ENCODE measurements around the gene PTMA.
"Not testable (repeated sequence)": the region's sequence is repeated elsewhere in the genome, so short reads cannot be mapped to it uniquely, and the experiment has no call there.

The PTMA gene

DNA sequence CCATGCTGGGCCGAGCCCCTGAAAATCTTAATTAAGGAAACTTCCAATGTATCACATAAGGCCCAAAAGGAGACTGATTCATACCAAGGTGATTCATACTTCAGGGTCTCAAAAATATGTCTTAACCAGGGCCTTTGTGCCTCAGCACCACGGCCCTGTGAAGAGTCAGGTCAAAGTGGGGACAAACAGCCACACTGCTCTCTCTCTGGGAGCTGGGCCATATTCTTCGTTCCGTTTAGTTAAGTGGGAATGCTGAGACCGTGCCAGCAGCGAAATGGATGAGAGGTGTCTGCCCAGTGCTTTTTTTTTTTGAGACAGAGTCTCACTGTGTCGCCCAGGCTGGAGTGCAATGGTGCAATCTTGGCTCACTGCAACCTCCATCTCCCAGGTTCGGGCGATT lies 9.3 kb upstream of the PTMA start:
- no peak for ATAC-seq

DNA sequence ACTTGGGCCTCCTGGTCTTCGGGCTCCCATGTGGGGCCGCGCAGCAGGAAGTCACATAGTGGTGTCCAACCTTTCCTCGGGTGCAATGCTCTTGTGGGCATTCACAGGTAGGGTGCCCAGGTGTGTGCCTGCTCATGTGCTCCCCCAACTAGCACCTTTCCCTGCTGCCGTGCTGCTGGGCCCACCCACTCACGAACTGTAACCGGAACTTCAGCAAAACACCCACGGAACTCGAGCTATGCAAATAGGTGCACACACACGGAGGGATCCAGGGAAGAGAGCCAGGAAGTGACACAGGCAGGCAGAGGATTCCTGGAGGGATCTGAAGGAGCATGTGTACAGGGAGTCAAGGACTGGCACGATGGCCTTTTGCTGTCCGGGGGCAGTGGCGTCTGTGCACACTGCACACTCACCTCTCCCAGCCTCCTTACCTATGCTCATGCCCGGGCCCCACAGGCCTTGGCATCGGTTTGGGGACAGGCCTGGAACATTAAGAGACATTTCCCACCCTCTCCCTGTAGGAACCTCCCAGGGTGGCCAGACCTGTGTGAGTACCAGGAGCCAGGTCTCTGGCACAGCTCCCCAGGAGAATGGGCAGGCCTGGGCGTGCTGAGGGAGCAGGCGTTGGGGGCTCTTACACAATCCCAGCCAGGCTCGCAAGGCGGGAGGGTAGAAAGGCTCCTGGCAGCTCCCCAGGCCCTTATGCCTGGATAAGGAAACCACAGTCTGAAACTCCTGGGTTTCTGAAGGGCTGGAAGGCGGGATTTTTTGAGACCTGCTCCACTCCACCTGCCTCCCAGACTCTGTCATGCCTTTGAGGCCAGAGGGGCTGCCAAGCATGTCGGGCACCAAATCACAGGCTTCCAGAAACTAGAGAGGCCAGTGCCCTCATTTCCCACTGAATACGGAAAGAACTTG lies 6.6 kb upstream of the PTMA start:
- ATAC-seq = no peak

DNA sequence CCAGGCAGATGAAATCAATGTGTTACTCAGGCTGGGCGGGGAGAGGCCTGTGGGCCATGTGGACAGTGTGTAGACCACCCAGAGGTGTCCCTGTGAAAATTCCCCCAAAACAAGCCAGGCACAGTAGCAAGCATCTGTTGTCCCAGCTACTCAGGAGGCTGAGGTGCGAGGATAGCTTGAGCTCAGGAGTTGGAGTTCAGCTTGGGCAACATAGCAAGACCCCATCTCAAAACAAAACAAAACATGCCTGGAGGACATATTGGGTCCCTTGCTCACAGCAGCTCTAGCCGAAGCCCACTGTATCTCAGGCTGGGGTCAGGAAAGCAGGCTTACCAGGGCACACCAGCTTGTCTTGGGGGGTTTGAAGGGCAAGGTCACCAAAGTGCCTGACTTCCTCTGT lies 4.3 kb upstream of the PTMA start:
- ATAC-seq = no peak

DNA sequence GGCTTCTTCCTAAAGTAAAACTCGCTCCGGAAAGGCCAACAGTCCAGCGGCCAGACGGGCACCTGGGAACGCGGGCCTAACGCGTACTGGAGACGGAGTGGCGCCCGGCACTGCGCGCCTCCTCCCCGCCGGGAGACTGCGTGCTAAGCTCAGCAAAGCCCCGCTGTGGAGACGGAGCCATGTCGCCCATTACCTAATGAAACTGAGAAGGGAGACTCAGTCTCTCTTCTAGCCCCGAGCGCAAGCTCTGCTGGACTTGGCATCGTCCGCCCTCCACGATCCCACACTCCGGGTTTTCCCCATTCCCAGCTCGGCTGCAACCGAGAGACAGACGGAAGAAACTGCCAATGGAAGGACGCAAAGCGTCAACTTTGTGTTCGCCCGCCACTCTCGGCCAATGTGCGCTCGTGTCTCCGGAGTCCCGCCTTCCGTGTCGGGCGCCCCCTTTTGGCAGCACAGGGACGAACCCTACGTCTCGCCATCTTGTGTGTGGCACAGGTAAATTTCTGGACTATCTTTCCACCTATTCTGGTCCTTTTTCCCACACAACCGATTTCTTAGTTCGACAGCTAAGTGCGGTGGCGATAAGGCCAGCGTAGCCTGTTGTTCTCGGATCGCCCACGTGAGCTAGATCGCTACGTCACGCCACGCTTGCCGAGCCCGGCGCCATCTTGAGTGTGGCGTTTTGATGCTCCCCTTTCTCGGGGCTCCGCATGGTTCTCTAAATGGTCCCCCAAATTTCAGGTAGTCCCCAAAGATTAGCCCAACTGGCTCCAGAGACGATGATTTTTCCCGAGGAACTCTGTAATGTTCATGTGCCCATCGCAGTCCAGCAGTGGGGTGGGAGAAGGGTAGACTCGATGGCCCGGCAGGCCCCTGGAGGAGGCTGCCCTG lies 1.3 kb upstream of the PTMA start:
- ATAC-seq = peak; percentile 44 to 47

DNA sequence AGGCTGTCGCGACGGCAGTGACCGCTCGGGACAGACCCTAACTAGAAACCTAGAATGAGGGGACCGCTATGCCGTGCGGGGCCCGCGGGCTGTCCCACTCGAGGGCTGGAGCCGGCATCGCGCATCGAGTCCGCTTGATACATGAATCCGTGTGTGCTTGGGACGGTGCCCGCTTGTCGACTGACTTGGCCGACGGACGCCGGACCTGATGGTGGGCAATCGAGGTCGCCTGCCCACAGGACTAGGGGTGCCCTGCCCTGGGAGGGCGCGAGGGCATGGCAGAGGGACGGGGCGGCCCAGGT lies 749 bp upstream of the PTMA start:
- ATAC-seq = peak in 1 of 2 donors; percentile 2

DNA sequence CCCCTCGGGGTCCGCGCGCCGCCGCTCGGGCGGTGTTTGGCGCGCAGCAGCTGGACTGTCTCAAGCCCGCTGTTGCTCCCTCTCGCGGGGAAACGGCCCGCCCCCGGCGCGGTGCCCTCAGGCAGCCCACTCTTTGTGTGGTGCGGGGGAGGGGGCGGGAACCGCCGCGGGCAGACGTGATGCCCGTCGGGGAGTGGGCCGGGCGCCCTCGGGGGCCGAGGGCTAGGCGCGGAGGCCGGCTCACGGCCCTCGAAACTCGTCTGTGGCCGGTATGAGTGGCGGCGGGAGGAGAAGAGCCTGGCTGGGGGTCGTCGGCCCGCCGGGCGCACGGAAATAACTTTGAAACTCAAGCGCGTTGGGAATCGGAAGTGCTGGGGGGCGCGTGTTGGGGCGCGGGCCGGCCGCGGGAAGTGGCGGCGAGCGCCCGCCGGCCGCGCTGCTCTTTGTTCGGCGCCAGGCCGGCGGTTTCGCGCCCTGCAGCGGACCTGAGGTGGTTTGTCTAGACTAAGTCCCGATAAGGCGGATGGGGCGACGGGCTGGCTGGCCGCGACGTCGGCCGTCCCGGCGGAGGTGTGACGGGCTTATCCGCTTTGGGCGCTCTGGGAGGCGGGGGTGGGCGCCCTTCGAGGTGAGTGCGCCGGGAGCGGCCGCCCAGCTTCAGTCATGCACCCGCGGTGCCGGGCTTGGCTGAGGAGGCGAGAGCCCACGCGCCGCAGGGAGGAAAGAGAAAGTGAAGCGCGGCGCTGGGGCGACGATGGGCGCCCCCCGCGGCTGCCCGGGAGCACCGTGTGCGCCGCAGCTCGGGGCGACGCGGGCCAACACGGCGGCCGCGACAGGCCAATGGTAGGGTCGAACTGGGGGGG lies 679 bp downstream of the PTMA start:
- no peak for ATAC-seq

DNA sequence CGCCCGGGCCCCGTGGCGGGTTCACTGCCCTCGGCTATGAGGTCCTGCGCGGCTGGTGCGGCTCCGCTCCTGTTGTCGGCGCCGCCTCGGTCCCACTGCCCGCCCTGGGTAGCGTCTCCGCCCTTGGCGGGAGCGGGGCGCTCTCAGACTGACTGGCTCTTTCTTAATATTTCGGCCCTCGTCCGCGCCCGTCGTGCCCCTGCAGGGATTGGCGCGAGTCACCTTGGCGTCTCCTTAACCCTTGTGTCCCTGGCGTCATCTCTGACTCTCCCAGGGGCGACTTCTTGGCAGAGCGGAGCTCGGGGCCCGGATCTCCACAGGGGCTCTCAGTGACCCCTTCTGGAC lies 1.3 kb downstream of the PTMA start:
- ATAC-seq = no peak

DNA sequence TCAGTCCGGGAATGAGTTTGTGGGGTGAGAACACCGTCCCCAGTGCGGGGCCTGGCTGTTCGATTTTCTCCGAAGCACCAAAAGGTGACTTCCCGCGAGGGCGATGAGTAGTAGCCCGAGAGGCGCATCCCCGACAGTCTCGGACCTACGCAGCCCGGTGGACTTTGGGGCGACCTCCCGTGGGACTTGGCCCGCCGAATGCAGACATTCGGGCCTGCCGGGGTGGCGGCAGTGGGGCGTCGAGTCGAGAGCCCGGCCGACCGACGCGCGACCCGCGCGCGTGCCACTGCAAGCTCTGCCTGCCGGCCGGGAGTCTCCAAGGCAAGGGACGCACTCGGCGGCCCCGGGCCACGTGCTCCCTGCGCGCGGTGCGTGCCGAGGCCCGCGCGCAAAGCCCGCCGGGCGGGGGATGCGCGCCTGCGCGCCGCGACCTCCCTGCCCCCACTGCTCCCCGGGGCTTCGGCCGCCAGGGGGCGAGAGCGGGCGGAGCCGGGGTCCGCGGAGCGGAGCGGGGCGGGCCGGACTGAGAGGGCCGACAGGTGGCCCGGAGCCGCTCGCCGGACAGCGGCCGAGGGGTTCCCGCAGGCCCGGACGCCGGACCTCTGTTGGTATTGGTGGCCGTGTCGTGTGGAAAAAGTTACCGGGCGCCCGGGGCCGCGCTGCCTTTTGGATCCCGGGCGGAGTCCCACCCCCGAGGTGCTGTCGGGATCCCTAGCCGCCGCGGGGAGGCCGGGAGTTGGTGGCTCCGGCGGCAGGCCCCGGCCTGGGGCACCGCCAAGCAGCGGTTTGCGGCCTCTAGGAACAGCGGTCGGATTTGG lies 1.9 kb downstream of the PTMA start:
- ATAC-seq = peak; percentile 18 to 24

DNA sequence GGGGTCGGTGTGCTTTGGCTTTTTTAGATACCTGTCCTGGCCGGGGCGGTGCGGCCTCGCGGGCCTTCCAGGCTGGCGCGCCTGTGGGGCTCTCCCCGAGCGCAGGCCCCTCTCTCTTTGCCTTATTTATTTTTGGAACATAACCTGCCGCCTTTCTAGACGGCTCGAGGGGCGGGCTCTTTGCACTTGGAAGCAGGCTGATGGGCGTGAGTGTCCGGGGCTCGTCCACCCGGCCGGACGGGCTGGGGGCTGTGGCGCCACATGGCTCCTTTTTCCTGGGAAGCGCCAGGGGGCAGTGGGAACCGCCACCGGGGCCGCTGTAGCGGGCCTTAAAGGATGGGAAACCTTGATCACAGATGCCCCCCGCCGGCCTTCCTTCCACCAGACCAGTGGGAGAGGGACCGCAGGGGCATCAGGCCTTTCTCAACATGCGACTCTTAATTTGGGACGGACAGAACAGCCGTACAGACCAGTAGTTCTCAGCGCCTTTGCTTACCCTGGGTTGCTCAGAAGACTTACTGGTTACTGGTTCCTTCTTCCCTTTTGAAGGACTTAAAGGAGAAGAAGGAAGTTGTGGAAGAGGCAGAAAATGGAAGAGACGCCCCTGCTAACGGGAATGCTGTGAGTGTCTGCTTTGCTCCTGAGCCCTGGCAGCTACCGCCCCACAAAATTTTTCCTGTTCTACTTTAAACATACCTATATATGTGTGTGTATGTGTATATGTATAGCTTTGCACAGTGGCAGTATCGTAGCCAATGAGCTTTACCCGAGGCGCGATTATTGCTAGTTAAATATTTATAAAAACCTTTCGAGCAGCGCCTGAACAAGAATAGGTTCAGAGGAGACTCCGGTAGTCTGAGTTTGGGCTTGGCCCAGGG lies 2.7 kb downstream of the PTMA start:
- ATAC-seq = no peak

DNA sequence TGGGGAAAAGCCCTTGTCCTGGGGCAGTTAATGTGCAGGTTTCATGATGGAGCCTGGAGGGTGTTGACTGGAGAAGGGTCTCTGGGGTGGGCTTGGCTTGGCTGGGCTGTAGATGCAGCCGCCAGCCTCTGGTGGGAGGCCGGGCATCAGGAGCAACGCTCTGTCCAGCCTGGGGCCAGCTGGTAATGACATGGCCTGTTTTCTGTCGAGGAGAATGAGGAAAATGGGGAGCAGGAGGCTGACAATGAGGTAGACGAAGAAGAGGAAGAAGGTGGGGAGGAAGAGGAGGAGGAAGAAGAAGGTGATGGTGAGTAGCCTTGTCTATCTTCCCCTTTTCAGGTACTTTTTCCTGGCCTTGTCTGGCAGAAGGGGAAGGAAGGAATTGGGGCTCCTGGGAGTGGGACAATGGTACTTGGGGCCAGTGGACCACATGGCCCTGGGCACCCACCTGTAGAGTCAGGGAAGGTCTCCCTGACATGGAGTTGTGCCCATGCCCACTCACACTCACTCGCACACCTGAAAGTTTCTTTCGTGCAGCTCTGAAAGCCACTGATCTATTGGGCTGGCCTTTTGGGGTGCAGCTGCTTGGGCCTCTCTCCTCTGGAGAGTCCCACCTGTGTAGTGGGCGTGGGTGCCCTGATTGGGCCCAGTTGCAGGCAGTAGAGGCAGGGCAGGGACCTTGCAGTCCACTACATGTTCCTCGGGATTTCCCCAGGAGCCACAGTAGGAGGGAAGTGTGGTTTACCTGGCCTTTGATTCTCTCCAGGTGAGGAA lies 3.5 kb downstream of the PTMA start:
- ATAC-seq = no peak

DNA sequence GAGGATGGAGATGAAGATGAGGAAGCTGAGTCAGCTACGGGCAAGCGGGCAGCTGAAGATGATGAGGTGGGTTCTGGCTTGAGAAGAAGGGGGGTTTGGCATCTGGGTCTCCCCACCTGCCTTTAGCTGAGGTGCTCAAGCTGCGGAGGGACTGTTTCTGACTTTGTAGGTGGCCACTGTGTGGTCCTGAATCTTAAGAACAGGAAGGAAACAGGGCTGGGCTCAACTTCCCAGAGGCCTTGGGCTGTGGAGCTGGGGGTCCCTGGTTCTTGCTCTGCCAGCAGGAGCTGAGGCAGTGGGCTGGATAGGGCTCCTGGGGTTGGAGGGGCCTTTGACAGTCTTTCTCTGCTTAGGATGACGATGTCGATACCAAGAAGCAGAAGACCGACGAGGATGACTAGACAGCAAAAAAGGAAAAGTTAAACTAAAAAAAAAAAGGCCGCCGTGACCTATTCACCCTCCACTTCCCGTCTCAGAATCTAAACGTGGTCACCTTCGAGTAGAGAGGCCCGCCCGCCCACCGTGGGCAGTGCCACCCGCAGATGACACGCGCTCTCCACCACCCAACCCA lies 4.2 kb downstream of the PTMA start:
- ATAC-seq = not testable (repeated sequence)

DNA sequence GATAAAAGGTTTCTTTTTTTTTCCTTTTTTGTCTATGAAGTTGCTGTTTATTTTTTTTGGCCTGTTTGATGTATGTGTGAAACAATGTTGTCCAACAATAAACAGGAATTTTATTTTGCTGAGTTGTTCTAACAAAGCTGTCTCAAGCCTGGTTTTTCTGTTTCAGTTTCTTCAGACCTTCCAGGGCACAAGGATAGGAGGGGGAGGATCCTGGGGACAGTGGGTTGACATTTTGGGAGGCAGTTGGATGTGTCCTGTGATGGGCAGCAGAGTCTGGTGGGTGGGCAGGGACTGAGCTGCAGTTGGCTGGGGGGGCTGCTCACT lies 5.0 kb downstream of the PTMA start:
- ATAC-seq = not testable (repeated sequence)

DNA sequence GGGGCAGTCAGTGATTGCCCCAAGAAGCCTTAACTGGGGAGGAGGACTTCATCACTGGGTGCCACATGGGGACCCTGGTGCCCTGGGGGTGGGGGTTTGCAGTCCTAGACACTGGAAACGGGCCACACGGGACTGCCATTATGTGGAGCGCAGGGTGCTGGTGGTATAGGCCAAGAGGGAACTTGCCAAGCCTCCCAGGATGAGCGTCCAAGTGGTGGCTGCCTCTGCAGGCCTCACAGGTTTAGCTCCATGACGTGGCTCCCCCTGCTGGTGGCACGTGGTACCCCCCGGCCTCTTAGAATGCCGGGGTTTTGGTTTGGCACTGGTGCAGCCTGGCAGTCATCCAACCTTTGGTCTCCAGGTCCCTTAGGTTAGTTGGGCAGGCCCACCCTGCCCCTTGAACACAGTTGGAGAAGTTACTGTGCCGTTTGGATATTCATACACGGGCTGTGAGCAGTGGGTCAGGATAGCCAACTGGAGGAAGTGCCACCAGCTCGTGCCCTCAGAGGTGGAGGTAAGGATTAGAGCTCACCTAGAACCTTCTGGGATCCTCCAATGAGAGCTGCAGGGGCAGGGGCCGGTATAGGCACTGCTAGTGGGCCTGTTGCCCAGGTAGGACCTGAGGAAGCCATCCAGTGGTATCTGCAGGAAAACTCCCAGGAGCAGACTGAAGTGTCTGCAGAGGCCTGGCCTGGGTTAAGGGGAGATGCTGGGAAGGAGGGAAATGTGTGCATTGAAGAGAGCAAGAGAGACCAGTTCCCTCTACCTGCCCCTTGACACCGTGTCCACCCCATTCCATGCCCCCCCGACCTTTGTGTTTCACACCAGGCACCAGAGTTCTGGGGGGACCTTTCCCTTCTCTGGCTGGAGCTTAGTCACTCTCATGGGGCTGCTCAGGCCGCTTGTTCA lies 5.7 kb downstream of the PTMA start:
- ATAC-seq = peak; percentile 36 to 39

DNA sequence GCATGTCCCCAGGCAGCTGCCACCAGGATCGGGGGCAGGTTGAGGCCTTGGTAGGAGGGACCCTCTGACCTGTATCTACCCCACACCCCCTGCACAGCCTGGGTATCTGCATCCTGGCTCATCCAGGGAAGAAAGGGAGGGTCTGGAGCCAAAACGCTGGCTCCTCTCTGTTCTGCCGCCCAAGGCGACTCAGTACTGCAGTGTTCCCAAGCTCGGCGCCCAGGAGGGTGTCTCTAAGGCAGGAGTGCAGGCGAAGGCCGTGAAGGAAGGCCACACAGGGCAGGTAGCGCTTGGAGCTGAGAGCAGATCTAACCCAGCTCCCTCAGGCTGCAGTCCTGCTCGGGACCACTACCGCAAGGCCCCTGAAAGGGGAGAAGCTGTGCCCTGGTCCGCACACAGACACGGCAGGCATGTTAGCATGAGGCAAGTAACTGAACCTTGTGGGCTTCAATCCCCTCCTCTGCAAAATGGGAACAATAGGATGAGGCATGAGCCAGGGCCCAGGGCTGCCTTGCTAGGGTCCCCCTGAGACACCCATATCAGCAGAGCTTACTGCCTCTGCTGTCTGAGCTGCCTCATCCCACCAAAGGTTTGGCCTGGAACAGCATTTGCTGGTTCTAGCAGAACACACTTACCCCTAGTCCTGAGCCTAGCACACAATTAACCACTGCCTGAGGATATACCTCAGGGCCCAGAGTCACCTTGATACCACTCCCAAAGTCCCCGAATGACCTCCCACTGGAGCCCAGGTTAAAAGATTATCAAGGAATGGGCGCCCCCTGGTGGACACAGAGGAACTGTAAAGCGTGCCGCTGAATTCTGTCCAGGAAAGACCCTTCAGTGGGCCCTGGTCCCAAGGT lies 6.5 kb downstream of the PTMA start:
- ATAC-seq = peak; percentile 8 to 15

DNA sequence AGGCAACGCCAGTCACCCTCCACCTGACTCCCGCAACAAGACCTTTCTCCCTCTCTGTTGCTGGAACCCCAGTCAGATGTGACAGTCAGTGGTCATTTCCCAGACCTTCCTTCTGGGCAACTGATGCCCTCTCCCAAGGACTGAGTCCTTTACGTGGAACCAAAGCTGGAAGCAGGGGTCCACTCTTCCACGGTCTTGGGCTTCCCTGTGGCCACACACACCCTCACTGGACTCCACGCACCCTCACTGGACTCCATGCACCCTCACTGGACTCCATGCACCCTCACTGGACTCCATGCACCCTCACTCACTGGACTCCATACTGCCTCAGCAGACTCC lies 7.1 kb downstream of the PTMA start:
- ATAC-seq = no peak

DNA sequence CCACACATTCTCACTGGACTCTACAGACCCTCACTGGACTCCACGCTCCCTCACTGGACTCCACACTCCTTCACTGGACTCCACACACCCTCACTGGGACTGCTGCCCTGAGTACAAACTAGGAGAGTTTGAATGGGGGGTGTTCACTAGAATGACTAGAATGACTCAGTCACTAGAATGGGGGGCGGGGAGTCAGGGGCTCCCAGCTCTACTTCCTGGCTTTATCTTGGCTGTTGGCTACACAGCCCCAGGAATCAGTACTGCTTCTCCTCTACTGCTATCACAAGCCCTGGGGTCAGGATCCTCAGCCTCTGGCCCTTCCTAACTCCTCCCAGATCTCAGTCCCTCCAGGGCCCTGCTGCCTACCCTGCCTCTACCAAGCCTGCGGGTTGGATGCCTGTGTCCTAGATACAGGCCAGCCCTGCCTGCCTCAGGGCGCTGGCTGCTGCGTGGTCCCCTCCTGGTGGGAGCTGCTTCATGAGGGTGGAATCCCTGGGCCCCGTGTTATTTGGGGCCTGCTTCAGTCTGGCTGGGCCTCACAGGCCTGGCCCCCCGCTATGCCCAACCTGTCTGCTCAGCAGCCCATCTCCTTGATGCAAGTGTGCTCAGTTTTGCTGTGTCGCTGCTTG lies 7.8 kb downstream of the PTMA start:
- ATAC-seq = no peak

DNA sequence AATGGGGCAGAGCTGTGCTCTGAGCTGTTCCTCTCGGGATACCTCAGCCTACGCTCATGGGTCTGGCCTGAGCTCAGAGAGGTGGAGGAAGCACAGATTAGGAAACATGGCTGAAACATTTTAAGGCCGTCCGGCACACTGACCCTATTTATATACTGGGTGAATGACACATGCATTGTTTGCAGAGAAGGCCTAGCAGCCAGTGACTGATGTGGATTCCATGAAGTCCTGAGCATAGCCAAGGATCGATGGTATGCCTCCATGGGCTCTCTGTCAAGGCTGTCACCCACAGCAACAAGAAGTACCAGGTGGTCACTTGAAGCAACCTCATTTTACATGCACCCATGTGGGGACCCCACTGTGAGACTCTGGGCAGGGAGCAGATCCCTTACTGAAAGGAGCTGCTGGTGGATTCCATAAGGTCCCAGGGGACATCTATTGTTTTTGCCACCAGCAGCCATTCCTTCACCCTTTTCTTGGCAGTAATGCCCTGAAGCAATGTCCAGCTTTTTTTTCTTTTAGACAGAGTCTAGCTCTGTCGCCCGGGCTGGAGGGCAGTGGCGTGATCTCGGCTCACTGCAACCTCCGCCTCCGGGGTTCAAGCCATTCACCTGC lies 8.4 kb downstream of the PTMA start:
- ATAC-seq = no peak
